Tibial nerve (tissue), 3 donors: ENCODE results near the gene NTM.

Experiments
- CTCF ChIP-seq, 5 experiments: fragments of 200-600 bp in 3 of 5; fragments of 450-650 bp in 2 of 5; sonication (generic) in 3 of 5; IDR thresholded peaks; one replicate each; pipeline ENCODE4 v1.5.1; 2016 to 2019; ENCODE audit warnings: antibody characterized with exemption in 5 of 5, mild to moderate bottlenecking in 3 of 5, moderate library complexity in 2 of 5
- POLR2A ChIP-seq, 2 donors: fragments of 450-650 bp; IDR thresholded peaks; one replicate each; pipeline ENCODE4 v1.6.1; 2017; ENCODE audit warnings: antibody characterized with exemption in 2 of 2, mild to moderate bottlenecking in 2 of 2, moderate library complexity in 2 of 2

- TF ChIP-seq CTCF (IDR thresholded peaks at IDR 0.05) (no peak), POLR2A (IDR thresholded peaks at IDR 0.05) (no peak)
Measured at GRCh38 chr11:131626788-131627187, 256.4 kb downstream of the NTM start.
